ENCODE data around the gene PLD1. TPM values are rescaled to one million over a fixed set of nuclear protein-coding genes. Genes with fewer than 3 reads are reported as not detected.

PLD1 gene
- total RNA-seq, 1 donor from 2014 or later, result not detected

GRCh38 chr3:171769461-171769860, 40.8 kb downstream of the PLD1 start:
- H3K4me3 Mint-ChIP-seq, result no peak overlapping the region
- TF ChIP-seq CTCF (IDR thresholded peaks at IDR 0.05), result no peak
- H3K27me3 Mint-ChIP-seq, result peaks cover 3% of the 10 kb centered on the region
- intact Hi-C loops (cut with micrococcal nuclease), result no loop called here
- ATAC-seq (ENCODE audit: low read depth) (no peak), DNase-seq (no peak)
- ChIA-PET CTCF (no interaction called here), POLR2A (no interaction called here)
- peaks cover 3% of the 10 kb centered on the region for H3K4me1 Mint-ChIP-seq
- no peak overlapping the region for H3K27ac Mint-ChIP-seq
- H3K36me3 Mint-ChIP-seq (ENCODE audit: low read depth), result no peaks in the 10 kb centered on the region
- no peaks in the 10 kb centered on the region for H3K9me3 Mint-ChIP-seq

- no peak for TF ChIP-seq CTCF (IDR thresholded peaks at IDR 0.05)
- Mint-ChIP-seq H3K27me3 (peaks cover 1% of the 10 kb centered on the region), H3K9me3 (no peaks in the 10 kb centered on the region), H3K4me3 (no peak overlapping the region), H3K36me3 (ENCODE audit: low read depth) (no peaks in the 10 kb centered on the region), H3K4me1 (peaks cover 3% of the 10 kb centered on the region), H3K27ac (no peak overlapping the region)
- CTCF ChIA-PET, result no interaction called here
- intact Hi-C loops (cut with micrococcal nuclease), result no loop called here
- DNase-seq (no peak), ATAC-seq (ENCODE audit: low read depth) (no peak)
- POLR2A ChIA-PET, result no interaction called here
Observed at GRCh38 chr3:171768986-171769385, 41.3 kb downstream of the PLD1 start.

GRCh38 chr3:171768281-171768900, 41.9 kb downstream of the PLD1 start:
- Mint-ChIP-seq H3K4me3 (no peak overlapping the region), H3K36me3 (ENCODE audit: low read depth) (no peaks in the 10 kb centered on the region), H3K9me3 (no peaks in the 10 kb centered on the region), H3K27me3 (no peaks in the 10 kb centered on the region), H3K4me1 (peaks cover 3% of the 10 kb centered on the region), H3K27ac (no peak overlapping the region)
- no peak for ATAC-seq (ENCODE audit: low read depth)
- no peak for TF ChIP-seq CTCF (IDR thresholded peaks at IDR 0.05)
- ChIA-PET POLR2A (no interaction called here), CTCF (no interaction called here)
- intact Hi-C loops (cut with micrococcal nuclease), result no loop called here
- DNase-seq, result no peak

- Mint-ChIP-seq H3K27ac (no peak overlapping the region), H3K36me3 (ENCODE audit: low read depth) (no peaks in the 10 kb centered on the region), H3K4me3 (no peak overlapping the region), H3K27me3 (peaks cover 1% of the 10 kb centered on the region), H3K4me1 (no peaks in the 10 kb centered on the region), H3K9me3 (no peaks in the 10 kb centered on the region)
- ATAC-seq (ENCODE audit: low read depth), result no peak
- ChIA-PET CTCF (no interaction called here), POLR2A (no interaction called here)
- intact Hi-C loops (cut with micrococcal nuclease), result no loop called here
- no peak for TF ChIP-seq CTCF (IDR thresholded peaks at IDR 0.05)
- DNase-seq, result no peak
Observed at GRCh38 chr3:171765511-171765887, 44.8 kb downstream of the PLD1 start.

- Mint-ChIP-seq H3K4me1 (no peaks in the 10 kb centered on the region), H3K27ac (no peak overlapping the region), H3K9me3 (no peaks in the 10 kb centered on the region), H3K36me3 (ENCODE audit: low read depth) (no peaks in the 10 kb centered on the region), H3K27me3 (peaks cover 1% of the 10 kb centered on the region), H3K4me3 (no peak overlapping the region)
- intact Hi-C loops (cut with micrococcal nuclease), result no loop called here
- ChIA-PET POLR2A (no interaction called here), CTCF (no interaction called here)
- DNase-seq (no peak), ATAC-seq (ENCODE audit: low read depth) (no peak)
- TF ChIP-seq CTCF (IDR thresholded peaks at IDR 0.05), result no peak
Observed at GRCh38 chr3:171763392-171763791, 46.9 kb downstream of the PLD1 start.

Measured in activated B cell treated with CpG ODN at 0.5 μM for 24 hours (primary cell).